Esophagus (tissue), 2 donors: ENCODE data around the gene CTSD. TPM values are rescaled to one million over a fixed set of nuclear protein-coding genes. Genes with fewer than 3 reads are reported as not detected.
A peak's percentile ranks its signal among the peaks of the same experiment; 100 is the strongest.

Experiments used
- H3K27ac ChIP-seq, 2 donors: one replicate each; pipeline ENCODE4 v1.5.1; 2013; ENCODE audit warnings: low read depth in 2 of 2, mild to moderate bottlenecking in 2 of 2, inconsistent platforms in 1 of 2, low read length in 1 of 2, moderate library complexity in 1 of 2
- H3K27me3 ChIP-seq, 2 donors: one replicate each; pipeline ENCODE4 v1.6.1; 2013; ENCODE audit warnings: low read length in 2 of 2, control low read depth in 1 of 2, mild to moderate bottlenecking in 1 of 2; ENCODE audit not compliant: insufficient read depth in 2 of 2, control insufficient read depth in 1 of 2
- H3K36me3 ChIP-seq, 2 donors: one replicate each; pipeline ENCODE4 v1.6.1; 2013; ENCODE audit warnings: low read length in 1 of 2; ENCODE audit not compliant: control insufficient read depth in 2 of 2, insufficient read depth in 2 of 2
- H3K4me1 ChIP-seq, 2 donors: one replicate each; pipeline ENCODE4 v1.6.1; 2013; ENCODE audit warnings: low read length in 1 of 2; ENCODE audit not compliant: control insufficient read depth in 2 of 2, insufficient read depth in 2 of 2
- H3K4me3 ChIP-seq, 2 donors: one replicate each; pipeline ENCODE4 v1.5.1; 2013; ENCODE audit warnings: low read length in 2 of 2, mild to moderate bottlenecking in 2 of 2, low read depth in 1 of 2, moderate library complexity in 1 of 2
- H3K9me3 ChIP-seq, 2 donors: one replicate each; pipeline ENCODE4 v1.6.1; 2013; ENCODE audit warnings: mild to moderate bottlenecking in 2 of 2, low read depth in 1 of 2, low read length in 1 of 2, moderate library complexity in 1 of 2; ENCODE audit not compliant: control insufficient read depth in 2 of 2, insufficient read depth in 1 of 2
- WGBS, 2 donors: extraction: QIAGEN DNeasy Blood & Tissue Kit; methylation state at CpG; one replicate each; pipeline ENCODE4 v1.1.7; 2013; 5-methylcytosine and 5-hydroxymethylcytosine counted together
- polyA plus RNA-seq, 2 donors: library from polyadenylated mRNA; stranded (reverse); fragments of 200-250 nt; gene quantifications; one replicate each; pipeline ENCODE4 v1.2.3, GENCODE V29; 2013
- donor health status: healthy with polysubstance abuse.
- donor health status: Bipolar disorder and iron deficiency.

Gene CTSD
- polyA plus RNA-seq, 2 donors = 273 to 284 TPM

DNA sequence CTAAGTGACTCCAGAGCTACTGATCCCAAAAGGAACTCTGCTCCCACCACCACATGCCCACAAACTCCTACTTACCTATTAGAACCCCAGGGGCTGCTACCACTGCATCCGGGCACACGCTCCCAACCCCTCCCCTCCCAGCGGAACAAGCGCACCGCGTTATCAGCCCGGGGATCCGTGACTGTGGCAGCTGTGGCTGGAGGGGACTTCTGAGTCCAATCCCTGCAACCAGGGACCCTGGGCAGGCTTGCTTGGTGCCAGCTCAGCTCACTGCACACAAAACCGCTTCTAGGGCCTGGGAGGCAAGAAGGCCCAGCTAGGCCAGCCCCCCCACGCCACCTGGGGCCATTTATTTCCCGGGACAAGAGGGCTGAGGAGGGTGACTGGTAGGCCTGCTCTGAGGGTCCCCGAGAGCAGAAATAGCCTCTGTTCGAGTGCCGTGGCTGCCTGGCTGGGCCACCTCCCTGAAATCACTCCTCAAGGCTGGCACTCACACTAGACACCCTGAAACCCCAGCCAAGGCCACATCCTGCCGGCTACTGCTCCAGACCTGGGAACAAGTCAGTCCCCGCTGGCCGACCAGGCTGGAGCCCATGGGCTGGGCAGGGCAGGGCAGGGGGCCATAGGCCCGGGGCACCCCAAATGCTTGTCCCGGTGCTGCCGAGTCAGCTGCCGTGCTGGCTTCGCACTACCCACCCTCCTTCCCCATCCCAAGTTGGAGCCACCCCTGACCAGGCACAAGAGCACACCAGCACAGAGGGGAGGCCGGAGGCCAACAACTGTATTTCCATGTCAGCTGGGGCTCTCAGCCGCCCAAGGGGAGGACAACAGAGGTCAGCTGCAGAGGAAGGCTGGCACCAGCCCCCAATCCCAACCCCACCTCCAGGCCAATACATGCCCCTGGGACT is 11.5 kb downstream of the CTSD start:
- Histone ChIP-seq H3K9me3 (no peaks in the 10 kb centered on the region), H3K4me3 (no peak overlapping the region), H3K4me1 (peaks cover 12 to 23% of the 10 kb centered on the region in 2 donors), H3K27ac (no peak overlapping the region), H3K27me3 (no peaks in the 10 kb centered on the region), H3K36me3 (peaks cover 4 to 39% of the 10 kb centered on the region in 2 donors)
- 80 to 83% methylated on average over 24 of the region's 24 CpGs for WGBS, 2 donors

- Histone ChIP-seq H3K36me3 (peaks cover 4 to 32% of the 10 kb centered on the region in 2 donors), H3K4me3 (no peak overlapping the region), H3K9me3 (peaks cover 0 to 2% of the 10 kb centered on the region in 2 donors), H3K4me1 (peaks cover 12 to 23% of the 10 kb centered on the region in 2 donors), H3K27ac (peak overlapping the region in 1 of 2 donors; percentile 15), H3K27me3 (no peaks in the 10 kb centered on the region)
- WGBS, 2 donors = 53 to 57% methylated on average over 5 of the region's 5 CpGs
These were observed 12.2 kb downstream of the CTSD start for GRCh38 chr11:1751531-1751921.

DNA sequence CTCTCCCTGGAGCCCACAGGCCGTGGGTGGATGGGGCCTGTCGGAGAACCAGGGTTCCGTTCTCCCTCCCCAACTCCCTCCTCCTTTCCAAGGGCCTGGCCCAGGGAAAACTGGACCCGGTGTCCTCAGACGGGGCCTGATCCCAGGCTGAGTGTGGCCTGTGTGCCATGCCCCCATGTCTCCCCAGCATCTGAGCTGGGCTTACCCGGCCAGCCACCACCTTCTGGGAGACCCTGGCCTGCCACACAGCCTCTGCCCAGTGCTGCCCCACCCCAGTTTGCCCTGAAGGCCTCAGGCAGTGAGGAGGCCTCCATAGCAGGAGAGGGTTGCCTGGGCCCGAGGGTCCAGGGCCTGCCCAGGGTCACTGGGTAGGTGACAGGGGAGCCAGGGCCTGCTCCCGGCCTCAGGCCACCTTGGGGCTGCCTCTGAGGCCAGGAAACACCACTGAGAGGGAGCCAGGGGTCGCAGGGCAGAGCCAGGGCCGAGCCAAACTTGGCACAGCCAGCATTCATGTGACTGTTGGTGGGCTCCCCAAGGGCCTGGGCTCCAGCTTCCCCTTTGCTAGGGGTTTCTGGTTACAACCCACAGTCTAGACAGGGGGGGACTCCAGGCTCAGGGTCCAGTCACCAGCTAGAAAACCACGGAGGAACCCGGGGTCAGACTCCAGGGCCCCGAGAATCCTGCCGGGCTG is 12.7 kb downstream of the CTSD start:
- Histone ChIP-seq H3K9me3 (peaks cover 0 to 2% of the 10 kb centered on the region in 2 donors), H3K27ac (peak overlapping the region in 1 of 2 donors; percentile 16), H3K27me3 (no peaks in the 10 kb centered on the region), H3K4me1 (peaks cover 12 to 19% of the 10 kb centered on the region in 2 donors), H3K4me3 (no peak overlapping the region), H3K36me3 (peaks cover 4 to 27% of the 10 kb centered on the region in 2 donors)
- 47 to 48% methylated on average over 14 of the region's 14 CpGs for WGBS, 2 donors

DNA sequence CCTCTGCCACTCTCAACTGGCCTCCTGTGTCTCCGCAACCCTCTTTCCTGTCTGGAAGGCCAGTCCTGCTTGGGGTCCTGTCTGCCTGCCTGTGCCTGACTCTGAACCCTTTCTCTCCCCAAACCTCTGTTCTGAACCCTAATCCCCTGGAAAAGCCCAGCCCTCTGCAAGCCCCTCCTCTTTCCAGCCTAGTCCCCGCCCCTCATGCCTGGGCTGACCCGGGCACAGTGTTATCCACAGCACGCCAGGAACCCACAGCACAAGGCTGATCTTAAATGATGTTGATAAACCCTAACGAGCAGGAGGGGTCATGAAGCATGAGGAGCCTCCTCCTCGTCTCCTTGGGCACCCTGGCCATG is 13.3 kb downstream of the CTSD start, which contains the start of gene IFITM10:
Gene IFITM10, minus strand, starts transcription at position 115 of the 359 bp plus-strand sequence. CDS start 153 bp downstream, outside the sequence.
- Histone ChIP-seq H3K27me3 (no peaks in the 10 kb centered on the region), H3K36me3 (peaks cover 4 to 25% of the 10 kb centered on the region in 2 donors), H3K4me3 (peak within 1 kb of the TSS in 1 of 2 donors; percentile 4), H3K9me3 (peaks cover 0 to 2% of the 10 kb centered on the region in 2 donors), H3K27ac (peak within 1 kb of the TSS in 1 of 2 donors; percentile 16), H3K4me1 (peaks cover 10 to 16% of the 10 kb centered on the region in 2 donors)
- WGBS, 2 donors = 29 to 30% methylated on average over 6 of the region's 6 CpGs

- peaks cover 10 to 19% of the 10 kb centered on the region in 2 donors for H3K4me1 ChIP-seq
- WGBS, 2 donors = 27 to 35% methylated on average over 23 to 25 of the region's 25 CpGs
These were observed 14.1 kb downstream of the CTSD start for GRCh38 chr11:1749395-1750351.

GRCh38 chr11:1748636-1749394 is 14.9 kb downstream of the CTSD start:
- H3K27me3 ChIP-seq = no peaks in the 10 kb centered on the region
- H3K4me1 ChIP-seq = peaks cover 10 to 19% of the 10 kb centered on the region in 2 donors
- H3K36me3 ChIP-seq = peaks cover 1 to 13% of the 10 kb centered on the region in 2 donors
- H3K27ac ChIP-seq = no peak overlapping the region
- peaks cover 0 to 2% of the 10 kb centered on the region in 2 donors for H3K9me3 ChIP-seq
- peak overlapping the region; percentile 20 to 26 for H3K4me3 ChIP-seq
- WGBS, 2 donors = 1 to 2% methylated on average over 47 to 84 of the region's 84 CpGs

More at GRCh38 chr11:1749395-1750351, 14.1 kb downstream of the CTSD start:
- H3K27me3 ChIP-seq = no peaks in the 10 kb centered on the region
- H3K9me3 ChIP-seq = peaks cover 0 to 2% of the 10 kb centered on the region in 2 donors
- peak overlapping the region in 1 of 2 donors; percentile 4 for H3K4me3 ChIP-seq
- no peak overlapping the region for H3K27ac ChIP-seq
- H3K36me3 ChIP-seq = peaks cover 4 to 20% of the 10 kb centered on the region in 2 donors

DNA sequence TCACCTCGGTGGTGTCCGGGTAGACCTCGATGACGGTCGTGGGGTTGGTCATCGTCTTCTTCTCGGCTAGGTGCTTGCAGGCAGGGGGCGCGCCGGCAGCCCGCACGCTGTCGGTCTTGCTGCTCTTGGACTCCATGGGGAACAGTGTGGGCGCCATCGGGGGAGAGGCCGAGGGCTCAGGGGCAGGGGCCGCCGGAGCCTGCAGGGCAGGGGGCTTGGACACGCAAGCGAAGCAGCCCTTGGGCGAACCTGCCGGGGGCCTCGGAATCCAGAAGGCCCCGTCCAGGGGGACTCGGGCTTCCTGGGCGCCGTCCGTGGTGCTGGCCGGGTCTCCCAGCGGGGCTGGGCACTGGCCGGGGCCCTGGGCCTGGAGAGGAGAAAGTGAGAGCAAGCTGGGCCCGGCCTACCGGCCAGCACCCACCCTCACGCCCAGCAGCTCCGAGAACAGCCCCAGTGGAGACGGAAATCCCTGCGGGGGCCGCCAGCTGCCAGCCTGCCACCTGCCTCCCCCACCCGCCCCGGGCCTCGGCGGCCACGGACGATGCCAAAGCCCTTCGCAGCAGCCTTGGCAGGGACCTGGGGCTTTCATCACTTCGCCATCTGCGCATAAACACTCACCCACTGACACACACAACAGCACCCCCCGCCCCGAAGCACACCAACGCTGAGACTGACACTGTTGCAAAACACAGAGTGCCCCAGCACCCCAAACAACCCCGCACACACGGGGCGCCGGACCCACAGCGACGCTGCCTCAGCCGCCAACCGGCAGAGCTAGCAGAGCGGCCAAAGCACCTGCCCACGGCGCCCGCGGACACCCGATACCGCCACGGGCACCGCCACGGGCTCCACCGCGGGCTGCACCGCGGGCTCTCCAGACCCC is 15.7 kb downstream of the CTSD start:
- 32 to 35% methylated on average over 70 to 72 of the region's 72 CpGs for WGBS, 2 donors
- peaks cover 10 to 19% of the 10 kb centered on the region in 2 donors for H3K4me1 ChIP-seq
- peak overlapping the region; percentile 20 to 26 for H3K4me3 ChIP-seq
- peaks cover 0 to 2% of the 10 kb centered on the region in 2 donors for H3K9me3 ChIP-seq
- no peaks in the 10 kb centered on the region for H3K27me3 ChIP-seq
- H3K36me3 ChIP-seq = peaks cover 0 to 7% of the 10 kb centered on the region in 2 donors
- no peak overlapping the region for H3K27ac ChIP-seq
